ENCODE results near the gene UBE2Q2. TPM values are rescaled to one million over a fixed set of nuclear protein-coding genes. Genes with fewer than 3 reads are reported as not detected.
"Not testable (repeated sequence)": the region's sequence is repeated elsewhere in the genome, so short reads cannot be mapped to it uniquely, and the experiment has no call there.

UBE2Q2 gene
- total RNA-seq (2014; rRNA removed; shearing (Covaris generic)): 30.7 and 37.5 TPM in 2 replicates

DNA sequence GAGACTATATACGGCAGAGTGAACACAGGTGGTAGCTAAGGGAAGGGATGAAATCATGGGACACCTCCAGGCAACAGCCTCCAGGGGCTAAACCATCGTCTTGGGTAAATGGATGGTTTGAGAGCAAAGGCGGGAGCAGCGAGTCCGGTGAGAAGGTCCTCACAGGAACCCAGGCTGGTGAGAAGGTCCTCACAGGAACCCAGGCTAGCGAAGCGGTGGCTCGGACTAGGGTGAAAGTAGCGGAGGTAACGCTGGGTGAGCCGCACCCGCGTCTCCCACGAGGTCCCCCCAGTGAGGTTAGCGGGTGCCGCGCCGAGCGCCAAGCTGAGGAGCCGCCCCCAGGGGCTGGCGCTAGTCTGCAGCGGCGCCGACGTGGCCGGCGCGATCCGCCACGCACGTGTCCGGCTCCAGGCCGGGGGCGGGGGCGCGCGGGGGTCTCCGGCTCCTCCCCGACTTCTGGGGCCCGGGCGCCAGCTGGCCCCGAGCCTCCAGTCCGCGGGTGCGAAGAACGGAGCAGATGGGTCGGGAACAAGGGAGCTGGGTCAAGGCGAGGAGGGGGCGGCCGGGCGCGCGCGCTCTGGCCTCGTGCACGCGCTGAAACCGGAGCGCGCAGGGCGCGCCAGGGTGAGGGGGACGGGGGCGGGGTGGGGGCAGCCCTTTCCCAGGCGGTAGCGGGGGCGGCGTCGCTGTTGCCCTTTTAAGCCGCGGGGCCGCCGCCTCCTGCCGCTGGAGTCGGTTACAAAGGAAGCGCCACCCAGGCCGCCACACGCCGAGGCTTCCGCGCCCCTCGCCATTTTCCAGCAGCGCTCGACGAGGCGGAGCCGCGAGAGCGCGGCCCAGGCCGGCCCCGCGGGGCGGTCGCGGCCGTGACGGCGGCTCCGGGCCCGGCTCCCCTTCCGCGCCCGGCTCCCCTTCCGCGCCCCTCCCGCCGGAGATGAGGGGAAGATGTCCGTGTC, at the start of gene UBE2Q2:
TSS of gene UBE2Q2 (plus strand) at position 726 of the 956 bp plus-strand sequence. CDS start at position 946, 220 bp downstream.
- peak; percentile 61 for DNase-seq (ENCODE audit: low read depth)

DNA sequence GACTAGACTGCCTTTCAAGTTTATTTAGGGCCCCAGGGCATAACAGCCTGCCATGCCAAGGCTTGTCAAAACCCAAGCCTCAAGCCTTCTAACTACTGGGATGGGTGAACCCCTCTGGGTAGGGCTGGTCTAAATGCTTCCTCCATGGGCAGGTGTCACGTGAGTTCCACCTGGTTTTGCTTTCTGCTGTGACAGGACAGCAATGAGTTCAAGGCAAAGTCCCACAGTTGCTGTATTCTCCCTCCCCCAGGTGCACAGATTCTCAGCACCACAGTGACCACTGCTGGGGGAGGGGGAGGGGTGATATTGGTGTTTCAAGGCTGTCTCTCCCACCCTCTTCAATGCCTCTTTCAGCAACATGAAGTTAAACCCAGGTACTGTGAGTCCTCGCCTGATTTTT, 46.9 kb upstream of the UBE2Q2 start:
- no peak for DNase-seq (ENCODE audit: low read depth)

DNA sequence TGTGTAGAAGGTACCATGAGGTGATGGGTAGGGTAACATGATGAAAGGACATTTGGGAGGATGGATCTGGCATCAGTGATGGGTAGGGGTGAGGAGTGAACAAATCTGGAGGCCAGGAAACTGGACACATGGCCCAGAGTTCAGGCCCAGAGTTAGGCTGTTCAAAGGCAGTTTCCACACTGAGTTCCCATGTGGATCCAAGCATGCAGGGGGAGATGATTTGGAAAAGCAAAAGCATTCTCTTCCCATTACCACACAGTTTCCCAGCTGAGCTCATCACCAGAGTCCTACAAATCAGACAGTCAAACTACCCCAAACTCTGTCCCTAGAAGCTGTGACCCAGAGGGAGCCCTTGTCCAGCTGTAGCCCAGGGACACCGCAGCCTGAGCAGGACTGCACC, 46.1 kb upstream of the UBE2Q2 start:
- DNase-seq (ENCODE audit: low read depth): not testable (repeated sequence)

- no peak for DNase-seq (ENCODE audit: low read depth)
These were observed 44.1 kb upstream of the UBE2Q2 start for GRCh38 chr15:75799190-75799589.

DNA sequence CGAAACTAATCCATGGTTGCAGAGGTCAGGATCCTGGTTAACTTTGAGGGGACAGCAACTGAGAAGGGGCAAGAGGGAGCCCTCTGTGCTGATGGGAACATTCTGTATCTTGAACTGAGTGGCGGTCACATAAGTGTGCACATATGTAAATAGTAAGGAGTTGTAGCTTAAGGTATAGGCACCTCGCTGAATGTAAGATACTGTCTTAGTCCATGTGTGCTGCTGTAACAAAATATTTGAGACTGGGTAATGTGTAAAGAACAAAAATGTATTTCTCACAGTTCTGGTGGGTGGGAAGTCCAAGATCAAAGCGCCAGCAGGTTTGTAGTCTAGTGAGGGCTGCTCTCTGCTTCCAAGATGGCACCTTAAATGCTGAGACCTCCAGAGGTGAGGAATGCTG, 42.8 kb upstream of the UBE2Q2 start:
- DNase-seq (ENCODE audit: low read depth): not testable (repeated sequence)

- DNase-seq (ENCODE audit: low read depth): peak; percentile 68
These were observed 41.2 kb upstream of the UBE2Q2 start for GRCh38 chr15:75801859-75802593.

GRCh38 chr15:75807486-75807885, 35.8 kb upstream of the UBE2Q2 start:
- DNase-seq (ENCODE audit: low read depth): peak; percentile 40

DNA sequence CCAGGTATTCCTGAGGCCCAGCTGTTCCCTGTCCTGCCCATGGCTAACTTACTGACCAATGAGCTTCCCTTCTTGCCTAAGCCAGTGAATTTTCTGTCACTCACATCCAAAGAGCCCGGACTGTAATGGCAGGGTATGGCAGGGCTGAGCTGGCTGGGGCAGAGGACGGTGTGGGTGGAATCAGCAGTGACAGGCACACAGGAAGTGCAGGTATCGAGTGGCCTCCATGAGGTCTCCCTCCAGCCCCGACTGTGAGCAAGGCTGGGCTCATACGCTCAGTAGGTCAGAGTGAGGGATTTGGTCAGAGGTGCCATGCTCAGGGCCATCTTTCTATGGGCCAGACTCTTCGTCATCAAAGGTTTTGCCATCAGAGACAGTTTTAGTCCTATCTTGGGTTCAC, 35.2 kb upstream of the UBE2Q2 start:
- not testable (repeated sequence) for DNase-seq (ENCODE audit: low read depth)

GRCh38 chr15:75808563-75808962, 34.7 kb upstream of the UBE2Q2 start:
- no peak for DNase-seq (ENCODE audit: low read depth)

DNA sequence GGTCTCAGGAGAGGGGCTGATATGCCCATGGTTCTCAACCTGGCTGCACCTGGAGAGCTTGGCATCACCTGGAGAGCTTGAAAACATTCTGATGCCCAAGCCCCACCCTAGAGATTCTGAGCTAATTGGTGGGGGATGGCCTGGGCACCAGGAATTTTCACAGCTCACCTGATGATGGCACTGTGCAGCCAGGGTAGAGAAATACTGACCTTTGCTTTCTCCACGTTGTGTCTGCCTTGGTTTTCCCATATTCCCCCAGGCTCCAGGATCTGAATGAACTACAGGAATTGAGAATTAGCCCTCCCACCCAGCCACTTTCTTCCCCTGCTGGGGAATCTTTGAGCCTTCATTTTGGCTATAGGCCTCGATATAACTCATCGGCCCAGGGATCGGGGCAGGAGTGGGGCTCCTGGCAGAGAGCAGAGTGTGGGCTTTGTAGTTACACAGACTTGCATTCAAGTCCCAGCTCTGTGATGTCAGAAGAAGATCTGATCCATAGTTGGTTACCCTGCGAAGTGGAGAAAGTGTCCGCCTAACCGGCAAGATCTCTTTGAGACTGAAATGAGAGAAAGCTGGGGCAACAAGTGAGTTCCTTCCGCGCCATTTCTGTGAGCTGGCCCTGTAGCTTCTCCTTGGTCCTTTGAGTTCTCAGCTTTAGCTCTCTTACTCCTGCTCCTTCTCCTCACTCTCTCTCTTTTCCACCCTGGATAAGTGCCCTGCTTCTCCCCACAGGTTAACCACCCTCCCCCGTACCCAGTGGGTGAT, 33.1 kb upstream of the UBE2Q2 start:
- peak; percentile 49 for DNase-seq (ENCODE audit: low read depth)

GRCh38 chr15:75810874-75811498, 32.3 kb upstream of the UBE2Q2 start:
- DNase-seq (ENCODE audit: low read depth): no peak

GRCh38 chr15:75811626-75812025, 31.6 kb upstream of the UBE2Q2 start:
- DNase-seq (ENCODE audit: low read depth): no peak

GRCh38 chr15:75814794-75815193, 28.5 kb upstream of the UBE2Q2 start:
- DNase-seq (ENCODE audit: low read depth): no peak

- no peak for DNase-seq (ENCODE audit: low read depth)
These were observed 27.2 kb upstream of the UBE2Q2 start for GRCh38 chr15:75815811-75816719.

- DNase-seq (ENCODE audit: low read depth): peak; percentile 58
These were observed 25.9 kb upstream of the UBE2Q2 start for GRCh38 chr15:75817138-75817935.

GRCh38 chr15:75820206-75820605, 23.0 kb upstream of the UBE2Q2 start:
- no peak for DNase-seq (ENCODE audit: low read depth)

DNA sequence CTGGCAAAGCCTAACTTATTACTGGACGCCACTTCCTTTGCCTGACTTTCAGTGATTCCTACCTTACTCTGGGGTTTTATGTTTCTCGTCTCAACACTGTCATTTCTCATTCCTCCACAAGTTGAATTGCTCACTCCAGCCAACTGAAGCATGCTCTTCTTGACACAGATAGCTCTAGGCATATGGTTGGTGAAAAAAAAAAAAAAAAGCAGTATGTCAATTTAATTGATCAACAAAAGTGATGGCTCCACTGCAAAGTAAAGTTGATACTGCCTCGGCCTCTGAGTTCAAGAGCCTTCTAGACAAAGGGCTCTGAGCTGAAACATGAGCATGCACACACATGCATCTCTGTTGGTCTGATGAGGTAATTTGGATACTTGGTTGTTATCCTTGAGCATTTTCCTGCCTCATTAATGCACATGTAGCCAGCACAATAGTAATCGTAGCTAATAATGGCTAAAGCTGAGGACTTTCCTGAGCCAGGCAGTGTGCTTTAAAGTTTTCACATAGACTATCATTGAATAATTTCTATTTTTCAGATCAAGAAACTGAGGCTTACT, 21.4 kb upstream of the UBE2Q2 start:
- DNase-seq (ENCODE audit: low read depth): no peak

GRCh38 chr15:75822685-75823278, 20.5 kb upstream of the UBE2Q2 start:
- no peak for DNase-seq (ENCODE audit: low read depth)

All from M059J (cell line).